Fibroblast of pulmonary artery (primary cell): Measurements from ENCODE around the gene CR1L.
"Not testable (repeated sequence)": the region's sequence is repeated elsewhere in the genome, so short reads cannot be mapped to it uniquely, and the experiment has no call there.

Experiments
- DNase-seq: peaks from one replicate; pipeline ENCODE4 v3.0.0-alpha.2; 2010; ENCODE audit warnings: low read depth
- H3K4me3 ChIP-seq: replicated peaks from 2 replicates; pipeline ENCODE4 v1.5.1; 2011; ENCODE audit warnings: low read depth, mild to moderate bottlenecking, control low read depth, low read length, moderate library complexity
- TF ChIP-seq, protein P1 (sequence below): IDR thresholded peaks from 2 replicates; pipeline ENCODE4 v1.5.1; 2011; ENCODE audit warnings: mild to moderate bottlenecking, control low read depth, low read length, inconsistent platforms; ENCODE audit errors: missing control alignments

CR1L gene

DNA sequence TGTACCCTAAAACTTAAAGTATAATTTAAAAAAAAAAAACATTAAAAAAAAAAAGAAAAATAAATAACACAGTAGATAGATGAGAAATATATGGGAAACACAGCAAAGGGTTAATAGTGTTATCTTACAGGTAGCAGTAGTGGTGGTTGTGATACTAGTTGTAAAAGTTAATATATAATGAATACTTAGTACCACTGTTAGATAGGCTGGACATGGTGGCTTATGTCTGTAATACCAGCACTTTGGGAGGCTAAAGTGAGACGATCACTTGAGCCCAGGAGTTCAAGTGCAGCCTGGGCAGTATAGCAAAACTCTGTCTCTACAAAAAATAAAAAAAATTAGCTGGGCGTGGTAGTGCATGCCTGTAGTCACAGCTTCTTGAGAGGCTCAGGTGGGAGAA lies 74.3 kb downstream of the CR1L start:
- no peak overlapping the region for H3K4me3 ChIP-seq
- no peak for DNase-seq
- TF ChIP-seq, protein P1, sequence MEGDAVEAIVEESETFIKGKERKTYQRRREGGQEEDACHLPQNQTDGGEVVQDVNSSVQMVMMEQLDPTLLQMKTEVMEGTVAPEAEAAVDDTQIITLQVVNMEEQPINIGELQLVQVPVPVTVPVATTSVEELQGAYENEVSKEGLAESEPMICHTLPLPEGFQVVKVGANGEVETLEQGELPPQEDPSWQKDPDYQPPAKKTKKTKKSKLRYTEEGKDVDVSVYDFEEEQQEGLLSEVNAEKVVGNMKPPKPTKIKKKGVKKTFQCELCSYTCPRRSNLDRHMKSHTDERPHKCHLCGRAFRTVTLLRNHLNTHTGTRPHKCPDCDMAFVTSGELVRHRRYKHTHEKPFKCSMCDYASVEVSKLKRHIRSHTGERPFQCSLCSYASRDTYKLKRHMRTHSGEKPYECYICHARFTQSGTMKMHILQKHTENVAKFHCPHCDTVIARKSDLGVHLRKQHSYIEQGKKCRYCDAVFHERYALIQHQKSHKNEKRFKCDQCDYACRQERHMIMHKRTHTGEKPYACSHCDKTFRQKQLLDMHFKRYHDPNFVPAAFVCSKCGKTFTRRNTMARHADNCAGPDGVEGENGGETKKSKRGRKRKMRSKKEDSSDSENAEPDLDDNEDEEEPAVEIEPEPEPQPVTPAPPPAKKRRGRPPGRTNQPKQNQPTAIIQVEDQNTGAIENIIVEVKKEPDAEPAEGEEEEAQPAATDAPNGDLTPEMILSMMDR, result no peak

DNA sequence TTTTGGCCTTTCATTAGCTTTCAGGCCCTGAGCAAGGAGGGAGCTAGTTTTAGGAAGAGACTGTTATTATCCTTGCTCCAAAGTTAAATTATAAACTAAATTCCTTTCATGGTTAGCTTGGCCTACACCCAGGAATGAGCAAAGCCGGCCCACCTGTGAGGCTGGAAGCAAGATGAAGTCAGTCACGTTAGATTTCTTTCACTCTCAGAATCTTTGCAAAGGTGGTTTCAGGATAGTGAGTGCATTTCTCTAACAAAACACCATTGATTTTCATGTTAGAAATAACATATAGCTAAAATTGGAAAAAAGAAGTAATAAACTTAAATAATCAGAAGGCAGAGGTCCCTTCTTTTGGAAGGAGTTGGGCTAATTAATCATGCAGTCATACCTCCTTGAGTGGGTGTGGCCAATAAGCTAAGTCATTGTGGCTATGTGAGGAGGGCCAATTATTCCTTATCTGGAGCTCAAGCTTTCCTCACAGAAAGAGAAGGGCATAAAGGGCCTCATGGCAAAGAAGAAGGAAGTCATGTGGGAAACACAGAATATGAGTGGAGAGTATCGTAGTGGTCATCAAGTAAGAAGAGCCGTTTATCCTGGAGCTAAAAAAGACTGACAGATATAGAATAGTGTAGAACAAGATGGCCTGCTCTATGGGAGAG lies 83.4 kb downstream of the CR1L start:
- not testable (repeated sequence) for H3K4me3 ChIP-seq, DNase-seq

DNA sequence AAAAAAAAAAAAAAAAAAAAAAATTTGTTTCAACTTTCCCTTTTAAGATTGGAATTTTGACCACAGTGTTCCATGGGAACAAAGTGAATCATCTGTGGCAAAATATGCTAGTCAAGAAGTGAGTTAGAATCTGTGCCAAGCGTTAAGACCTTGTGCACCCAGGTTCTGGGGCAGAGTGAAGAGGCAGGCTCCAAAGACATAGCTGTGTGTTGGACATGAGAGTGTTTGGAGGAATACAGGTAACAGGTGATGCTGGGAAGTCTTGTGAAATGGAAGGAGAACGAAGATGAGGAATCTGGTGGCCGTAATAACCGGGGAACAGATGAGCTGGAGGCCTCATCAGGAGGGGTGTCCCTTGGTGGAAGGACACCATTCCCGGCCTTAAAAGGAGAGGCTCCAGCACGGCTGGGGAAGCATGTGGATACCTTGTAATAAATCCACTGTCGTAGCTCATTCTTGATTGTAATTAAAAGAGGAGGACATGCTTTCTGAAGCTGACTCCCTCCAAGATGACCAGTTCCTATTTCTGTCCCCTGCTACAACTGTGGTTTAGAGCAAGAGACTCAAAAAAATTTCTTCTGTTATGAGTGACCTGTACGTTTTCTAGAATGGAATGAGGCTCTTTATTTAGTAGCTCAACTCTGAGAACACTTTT lies 92.7 kb downstream of the CR1L start:
- H3K4me3 ChIP-seq, DNase-seq: not testable (repeated sequence)

DNA sequence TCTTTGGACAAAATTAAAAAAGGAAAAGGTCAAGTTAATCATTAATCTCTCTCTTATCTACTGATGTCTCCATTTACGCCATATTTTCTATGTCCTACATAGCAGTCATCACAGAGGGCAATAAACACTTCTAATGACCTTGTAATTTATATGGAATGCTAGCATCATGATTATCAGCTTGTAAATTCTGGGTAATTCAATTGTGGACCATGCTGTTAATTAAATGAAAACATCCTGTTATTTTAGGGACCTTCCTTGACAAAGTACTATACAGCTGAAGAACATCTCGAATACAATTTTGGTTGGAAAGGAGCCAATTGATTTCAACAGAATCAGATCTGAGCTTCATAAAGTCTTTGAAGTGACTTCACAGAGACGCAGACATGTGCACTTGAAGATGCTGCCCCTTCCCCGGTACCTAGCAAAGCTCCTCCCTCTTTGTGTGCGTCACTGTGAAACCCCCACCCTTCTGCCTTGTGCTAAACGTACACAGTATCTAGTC lies 93.3 kb downstream of the CR1L start:
- peak; percentile 7 for DNase-seq

DNA sequence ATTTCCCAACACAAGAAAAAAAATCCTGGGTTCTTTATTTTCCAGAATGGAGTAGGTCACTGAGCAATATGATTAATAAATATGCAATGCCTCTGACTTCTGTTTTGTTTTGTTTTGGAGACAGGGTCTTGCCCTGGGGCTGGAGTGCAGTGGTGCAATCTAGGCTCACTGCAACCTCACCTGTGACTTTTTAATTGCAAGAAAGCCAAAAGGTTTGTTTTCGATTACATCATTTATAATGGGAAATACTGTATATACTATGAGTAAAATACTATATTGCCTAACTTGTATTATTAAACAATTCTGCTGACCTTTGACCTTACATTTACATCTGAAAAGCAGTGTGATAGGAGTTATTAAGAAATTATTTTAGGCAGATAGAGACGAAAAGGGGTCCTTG lies 95.3 kb downstream of the CR1L start:
- no peak for DNase-seq
- TF ChIP-seq, protein P1, result no peak
- no peak overlapping the region for H3K4me3 ChIP-seq

More for the DNA sequence above, 93.3 kb downstream of the CR1L start:
- not testable (repeated sequence) for H3K4me3 ChIP-seq

DNA sequence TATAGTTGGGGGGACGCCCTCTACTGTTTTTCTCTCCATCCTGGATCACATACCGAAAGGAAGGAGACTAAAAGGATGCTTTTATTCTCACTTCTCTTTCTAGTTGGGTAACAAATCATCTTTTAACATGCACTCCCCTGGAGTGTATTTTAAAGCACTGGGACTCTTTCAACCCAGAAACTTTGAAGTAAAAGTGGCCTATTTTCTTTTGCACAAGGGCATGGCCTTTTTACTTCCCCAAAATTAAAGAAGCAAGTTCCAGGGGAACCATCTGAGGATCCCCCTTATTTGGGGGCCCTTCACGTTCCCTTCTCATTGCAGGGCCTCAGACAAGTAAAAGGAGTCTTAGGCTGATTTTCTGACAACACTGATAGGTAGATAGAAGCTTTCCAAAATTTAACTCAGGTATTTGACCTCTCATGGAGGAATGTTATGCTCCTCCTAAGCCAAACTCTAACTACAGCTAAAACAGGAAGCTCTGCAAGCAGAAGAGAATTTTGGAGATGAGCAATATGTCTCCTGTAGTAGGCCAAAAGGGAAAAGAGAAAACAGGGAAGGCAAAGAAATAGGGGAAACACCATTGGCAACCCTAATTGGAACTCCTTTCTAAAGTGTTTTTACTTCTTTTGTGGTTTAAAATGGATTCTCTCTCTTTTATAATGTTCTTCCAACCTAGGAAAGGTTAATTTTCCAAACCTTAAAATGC lies 98.1 kb downstream of the CR1L start:
- no peak overlapping the region for H3K4me3 ChIP-seq
- TF ChIP-seq, protein P1, result no peak
- DNase-seq, result no peak

DNA sequence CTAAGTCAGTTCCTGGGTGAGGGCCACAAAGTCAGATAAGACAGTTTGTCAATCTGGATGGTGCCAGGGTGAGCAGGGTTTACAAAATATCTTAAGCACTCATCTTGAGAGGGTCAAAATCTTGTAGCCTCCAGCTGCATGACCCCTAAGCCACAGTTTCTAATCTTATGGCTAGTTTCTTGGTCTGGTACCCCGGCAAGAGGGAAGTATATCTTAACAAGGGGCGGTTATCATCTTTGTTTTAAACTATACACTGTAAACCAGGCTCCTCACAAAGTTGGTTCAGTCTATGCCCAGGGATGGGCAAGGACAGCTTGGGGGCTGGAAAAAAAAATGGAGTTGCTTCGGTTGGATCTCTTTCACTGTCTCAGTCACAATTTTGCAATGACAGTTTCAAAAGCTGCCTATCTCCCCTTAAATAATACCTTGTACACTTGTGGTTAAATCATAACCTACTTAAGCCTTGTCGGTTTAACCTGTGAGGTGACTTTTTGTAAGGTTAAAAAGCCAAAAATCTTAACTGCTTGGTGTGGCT lies 99.1 kb downstream of the CR1L start:
- DNase-seq, result no peak
- TF ChIP-seq, protein P1, result no peak
- H3K4me3 ChIP-seq, result no peak overlapping the region

DNA sequence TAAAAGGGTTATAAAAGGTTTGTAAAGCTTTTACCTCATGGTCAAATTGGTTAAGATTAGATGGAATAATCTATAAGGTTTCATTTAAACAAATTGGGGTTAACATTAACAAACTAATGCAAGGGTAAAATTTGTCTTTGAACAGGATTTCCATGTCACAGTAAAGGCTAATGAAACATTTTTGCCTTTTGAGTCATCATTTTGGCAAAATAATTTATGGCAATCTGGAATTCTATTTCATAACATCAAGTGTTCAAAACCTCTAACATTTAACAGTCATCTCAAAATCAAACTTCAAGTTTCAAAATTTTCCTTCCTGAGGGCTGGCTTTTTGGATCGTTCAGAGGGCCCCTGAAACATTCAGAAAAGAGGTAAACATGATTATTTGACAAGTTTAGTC lies 100.4 kb downstream of the CR1L start:
- TF ChIP-seq, protein P1, result no peak
- DNase-seq, result peak; percentile 42

More for the DNA sequence above, 100.4 kb downstream of the CR1L start:
- no peak overlapping the region for H3K4me3 ChIP-seq
